SHP77 treated with DMSO at 0.1 percent for 48 hours (cell line): Measurements from ENCODE around the gene RS1.

Experiments used
- DNase-seq: peaks from one replicate; lab custom pipeline; 2025; lab: John Stamatoyannopoulos, UW

The RS1 gene

GRCh38 chrX:18598413-18598812 is 73.5 kb downstream of the RS1 start:
- no peak for DNase-seq

- no peak for DNase-seq
Observed at GRCh38 chrX:18596096-18596495, 75.8 kb downstream of the RS1 start.

GRCh38 chrX:18594079-18594478 is 77.8 kb downstream of the RS1 start:
- DNase-seq: no peak

- no peak for DNase-seq
Observed at GRCh38 chrX:18591834-18592233, 80.1 kb downstream of the RS1 start.
